WTC11 (cell line): ENCODE results near the gene MYOF. TPM values are rescaled to one million over a fixed set of nuclear protein-coding genes. Genes with fewer than 3 reads are reported as not detected.

ENCODE experiments used
- ATAC-seq: fragments of 200-7000 bp; cut with Tn5 transposase; 2 replicates; pipeline ENCODE4 v1.10.0; 2021; ENCODE audit warnings: mild to moderate bottlenecking, moderate library complexity
- CTCF ChIA-PET: fragments of 300-600 bp; sonication (Branson Sonifier 250); formaldehyde crosslinking; loops from one replicate; lab custom pipeline; 2021; ENCODE audit warnings: antibody characterized with exemption; lab: Charles Lee
- POLR2A ChIA-PET: fragments of 350-600 bp; sonication (Branson Sonifier 250); formaldehyde crosslinking; loops from one replicate; lab custom pipeline; 2021; ENCODE audit warnings: antibody characterized with exemption; lab: Charles Lee
- DNase-seq: peaks from one replicate; pipeline ENCODE4 v3.0.0; 2021; ENCODE audit warnings: low spot score
- H3K27ac Mint-ChIP-seq: 2 replicates; pipeline ENCODE4 v1.8.0; 2021; ENCODE audit warnings: mixed read lengths
- H3K27me3 Mint-ChIP-seq: 2 replicates; pipeline ENCODE4 v1.8.0; 2021; ENCODE audit warnings: low read depth, mild to moderate bottlenecking, moderate library complexity, mixed read lengths
- H3K36me3 Mint-ChIP-seq: 2 replicates; pipeline ENCODE4 v1.8.0; 2021; ENCODE audit warnings: mixed read lengths
- H3K4me1 Mint-ChIP-seq: 2 replicates; pipeline ENCODE4 v1.8.0; 2022; ENCODE audit warnings: mixed read lengths
- H3K4me3 Mint-ChIP-seq: 2 replicates; pipeline ENCODE4 v1.8.0; 2021; ENCODE audit warnings: mild to moderate bottlenecking, moderate library complexity, mixed read lengths
- H3K9me3 Mint-ChIP-seq: 2 replicates; pipeline ENCODE4 v1.8.0; 2021; ENCODE audit warnings: mixed read lengths
- AR ChIP-seq: fragments of 250-450 bp; sonication (Bioruptor Pico); IDR thresholded peaks from 2 replicates; pipeline ENCODE4 v1.9.0; 2021; ENCODE audit warnings: mild to moderate bottlenecking
- ATF2 ChIP-seq: sonication (generic); formaldehyde crosslinking; IDR thresholded peaks from 2 replicates; pipeline ENCODE4 v1.8.1; 2022; ENCODE audit warnings: low read depth, missing genetic modification reagents, borderline replicate concordance
- E2F4 ChIP-seq: sonication (generic); formaldehyde crosslinking; IDR thresholded peaks from 2 replicates; pipeline ENCODE4 v1.8.1; 2022; ENCODE audit warnings: low read depth, mild to moderate bottlenecking, moderate library complexity, missing genetic modification reagents, borderline replicate concordance
- EMX1 ChIP-seq: fragments of 250-450 bp; sonication (Bioruptor Pico); IDR thresholded peaks from 2 replicates; pipeline ENCODE4 v1.8.0; 2021; ENCODE audit warnings: mild to moderate bottlenecking
- ETV6 ChIP-seq: sonication (generic); formaldehyde crosslinking; IDR thresholded peaks from 2 replicates; pipeline ENCODE4 v1.8.1; 2022; ENCODE audit warnings: mild to moderate bottlenecking, missing genetic modification reagents
- HMGA2 ChIP-seq: fragments of 250-450 bp; sonication (Bioruptor Pico); IDR thresholded peaks from 2 replicates; pipeline ENCODE4 v1.4.0; 2021; ENCODE audit warnings: mild to moderate bottlenecking, moderate library complexity
- IRF2 ChIP-seq: sonication (generic); formaldehyde crosslinking; IDR thresholded peaks from 2 replicates; pipeline ENCODE4 v1.8.0; 2022; ENCODE audit warnings: low read depth, missing genetic modification reagents, borderline replicate concordance
- MXD4 ChIP-seq: fragments of 250-450 bp; sonication (Bioruptor Pico); IDR thresholded peaks from 2 replicates; pipeline ENCODE4 v1.8.0; 2021; ENCODE audit warnings: mild to moderate bottlenecking, moderate library complexity, borderline replicate concordance
- OVOL2 ChIP-seq: fragments of 250-450 bp; sonication (Bioruptor Pico); IDR thresholded peaks from 2 replicates; pipeline ENCODE4 v1.9.0; 2021; ENCODE audit warnings: mild to moderate bottlenecking, borderline replicate concordance
- PRRX2 ChIP-seq: fragments of 250-450 bp; sonication (Bioruptor Pico); IDR thresholded peaks from 2 replicates; pipeline ENCODE4 v1.8.0; 2021; ENCODE audit warnings: mild to moderate bottlenecking
- RORB ChIP-seq: fragments of 250-450 bp; sonication (Bioruptor Pico); IDR thresholded peaks from 2 replicates; pipeline ENCODE4 v1.9.0; 2021; ENCODE audit warnings: mild to moderate bottlenecking
- SMAD4 ChIP-seq: sonication (generic); formaldehyde crosslinking; IDR thresholded peaks from 2 replicates; pipeline ENCODE4 v1.8.0; 2022; ENCODE audit warnings: mild to moderate bottlenecking, missing genetic modification reagents
- SOX15 ChIP-seq: fragments of 250-450 bp; sonication (Bioruptor Pico); IDR thresholded peaks from 2 replicates; pipeline ENCODE4 v1.9.0; 2021; ENCODE audit warnings: mild to moderate bottlenecking
- STAT6 ChIP-seq: sonication (generic); formaldehyde crosslinking; conservative IDR thresholded peaks from 2 replicates; pipeline ENCODE4 v1.8.1; 2023; ENCODE audit warnings: mild to moderate bottlenecking, low read depth, missing genetic modification reagents, moderate library complexity
- TEAD4 ChIP-seq: sonication (generic); formaldehyde crosslinking; IDR thresholded peaks from 2 replicates; pipeline ENCODE4 v1.8.0; 2022; ENCODE audit warnings: mild to moderate bottlenecking, missing genetic modification reagents
- ZBTB21 ChIP-seq: sonication (generic); formaldehyde crosslinking; IDR thresholded peaks from 2 replicates; pipeline ENCODE4 v1.8.1; 2023; ENCODE audit warnings: mild to moderate bottlenecking, missing genetic modification reagents, borderline replicate concordance
- ZNF425 ChIP-seq: fragments of 250-450 bp; sonication (Bioruptor Pico); conservative IDR thresholded peaks from 2 replicates; pipeline ENCODE4 v1.9.0; 2021; ENCODE audit warnings: mild to moderate bottlenecking
- ZNF512 ChIP-seq: sonication (generic); formaldehyde crosslinking; IDR thresholded peaks from 2 replicates; pipeline ENCODE4 v1.8.1; 2022; ENCODE audit warnings: missing genetic modification reagents, borderline replicate concordance
- total RNA-seq: library from RNA; stranded (reverse); gene quantifications from 3 replicates; pipeline ENCODE4 v1.2.3, GENCODE V29; 2021

The MYOF gene
- total RNA-seq, 1 experiment from 2014 or later: 1.8 TPM

GRCh38 chr10:93404048-93404354 lies 78.1 kb downstream of the MYOF start (continued):
- TF ChIP-seq ZNF425 (CRISPR knock-in tag) (no peak), MXD4 (CRISPR knock-in tag) (no peak), ZNF512 (CRISPR knock-in tag) (no peak), ZBTB21 (CRISPR knock-in tag) (no peak), STAT6 (CRISPR knock-in tag) (no peak), RORB (CRISPR knock-in tag) (no peak), SOX15 (CRISPR knock-in tag) (no peak), AR (CRISPR knock-in tag) (no peak), ETV6 (CRISPR knock-in tag) (no peak)

- DNase-seq (no peak), ATAC-seq (no peak)
- no peak for TF ChIP-seq PRRX2
- no peak for TF ChIP-seq OVOL2 (CRISPR knock-in tag)
- TF ChIP-seq ATF2: no peak
- TF ChIP-seq SMAD4 (CRISPR knock-in tag): no peak
- TF ChIP-seq E2F4 (CRISPR knock-in tag): no peak
- TF ChIP-seq HMGA2 (CRISPR knock-in tag): no peak
- no peak for TF ChIP-seq IRF2
- no peak for TF ChIP-seq TEAD4 (CRISPR knock-in tag)
- TF ChIP-seq EMX1 (CRISPR knock-in tag): no peak
- no peak overlapping the region for H3K4me3 Mint-ChIP-seq
- POLR2A ChIA-PET: no interaction called here
- H3K36me3 Mint-ChIP-seq: no peaks in the 10 kb centered on the region
- no peaks in the 10 kb centered on the region for H3K27me3 Mint-ChIP-seq
- peaks cover 11% of the 10 kb centered on the region for H3K4me1 Mint-ChIP-seq
- H3K9me3 Mint-ChIP-seq: no peaks in the 10 kb centered on the region
- H3K27ac Mint-ChIP-seq: no peak overlapping the region
- CTCF ChIA-PET: interaction anchor here (1.2 to 1.5 kb wide), 2 partner anchors 27 to 80 kb away, joined by 3 to 7 read pairs; no protein-coding TSS in a partner anchor
Observed at GRCh38 chr10:93403152-93404047, 78.7 kb downstream of the MYOF start.
